K562 (cell line): ENCODE measurements around the gene ACAD10. TPM values are rescaled to one million over a fixed set of nuclear protein-coding genes. Genes with fewer than 3 reads are reported as not detected.

Experiments used
- ARID1B ChIP-seq: fragments of 450-650 bp; IDR thresholded peaks from 2 replicates; pipeline ENCODE4 v1.6.1; 2016; ENCODE audit warnings: antibody characterized with exemption, mild to moderate bottlenecking, inconsistent platforms
- CBFA2T2 ChIP-seq: fragments of 450-650 bp; conservative IDR thresholded peaks from 2 replicates; pipeline ENCODE4 v1.6.1; 2017; ENCODE audit warnings: mild to moderate bottlenecking
- CCNT2 ChIP-seq: IDR thresholded peaks from 2 replicates; pipeline ENCODE4 v1.6.1; 2011; ENCODE audit warnings: borderline replicate concordance, low read depth, mild to moderate bottlenecking, moderate library complexity, mixed read lengths, low read length; ENCODE audit not compliant: insufficient read length; ENCODE audit errors: extremely low read depth
- DDX20 ChIP-seq: fragments of 450-650 bp; IDR thresholded peaks from 2 replicates; pipeline ENCODE4 v1.6.1; 2016; ENCODE audit warnings: missing genetic modification characterization, low read depth, mild to moderate bottlenecking, missing compliant biosample characterization, moderate library complexity
- DPF2 ChIP-seq: fragments of 450-650 bp; IDR thresholded peaks from 2 replicates; pipeline ENCODE4 v1.6.1; 2016
- EP300 ChIP-seq: IDR thresholded peaks from 2 replicates; pipeline ENCODE4 v1.6.1; 2012; ENCODE audit warnings: low read length, improper control_type of control experiment
- EP400 ChIP-seq: fragments of 450-650 bp; IDR thresholded peaks from 2 replicates; pipeline ENCODE4 v1.6.1; 2017; ENCODE audit warnings: antibody characterized with exemption, mild to moderate bottlenecking, moderate library complexity
- ETS2 ChIP-seq: IDR thresholded peaks from 2 replicates; pipeline ENCODE4 v1.6.1; 2016; ENCODE audit warnings: borderline replicate concordance, missing genetic modification characterization, mild to moderate bottlenecking, moderate library complexity, missing compliant biosample characterization; ENCODE audit not compliant: poor library complexity, severe bottlenecking
- KDM1A ChIP-seq, 2 experiments: fragments of 450-650 bp; IDR thresholded peaks; 2 replicates each; pipeline ENCODE4 v1.6.1; 2016; ENCODE audit warnings: mild to moderate bottlenecking in 2 of 2
- MTA2 ChIP-seq: fragments of 450-650 bp; IDR thresholded peaks from 2 replicates; pipeline ENCODE4 v1.6.1; 2016; ENCODE audit warnings: low read depth
- NCOR1 ChIP-seq: fragments of 450-650 bp; IDR thresholded peaks from 2 replicates; pipeline ENCODE4 v1.6.1; 2016; ENCODE audit warnings: mild to moderate bottlenecking, moderate library complexity
- RNF2 ChIP-seq: sonication (generic); IDR thresholded peaks from 2 replicates; pipeline ENCODE4 v1.6.1; 2016
- SMARCA4 ChIP-seq: fragments of 450-650 bp; IDR thresholded peaks from 2 replicates; pipeline ENCODE4 v1.6.1; 2016
- SOX6 ChIP-seq: fragments of 450-650 bp; IDR thresholded peaks from 2 replicates; pipeline ENCODE4 v1.6.1; 2014; ENCODE audit warnings: mild to moderate bottlenecking
- YY1 ChIP-seq, 3 experiments: IDR thresholded peaks; 2 replicates each; pipeline ENCODE4 v1.6.1; 2011; ENCODE audit warnings: low read length in 2 of 3, mild to moderate bottlenecking in 2 of 3, moderate library complexity in 2 of 3, borderline replicate concordance in 1 of 3, control low read depth in 1 of 3, low read depth in 1 of 3; ENCODE audit not compliant: insufficient read depth in 3 of 3, insufficient replicate concordance in 2 of 3, control insufficient read depth in 1 of 3, insufficient read length in 1 of 3; ENCODE audit errors: extremely low read depth in 1 of 3
- ZKSCAN8 ChIP-seq: fragments of 200-800 bp; sonication (Bioruptor generic); IDR thresholded peaks from 2 replicates; pipeline ENCODE4 v1.6.1; 2016; ENCODE audit warnings: missing genetic modification characterization, missing compliant biosample characterization
- ZNF263 ChIP-seq: sonication (generic); formaldehyde crosslinking; IDR thresholded peaks from 2 replicates; pipeline ENCODE4 v1.8.0; 2022; ENCODE audit warnings: mild to moderate bottlenecking, missing genetic modification reagents, borderline replicate concordance
- polyA plus RNA-seq, 8 experiments: library from polyadenylated mRNA; depleted of rRNA in 4 of 8; stranded (reverse) in 5 of 8; unstranded in 3 of 8; fragments of >200 nt; fragmentation: Nextera tagmentation in 2 of 8; fragmentation: Illumina TruSeq in 1 of 8; extraction: Ambion mirVana in 2 of 8; extraction: Trizol in 1 of 8; gene quantifications; 2 replicates each; pipeline versions ENCODE4 v1.2.1 to v1.2.3, GENCODE V29; 2011 to 2014; ENCODE audit warnings: inconsistent platforms in 1 of 8, missing spikeins in 1 of 8
- total RNA-seq, 7 experiments: library from RNA; depleted of rRNA in 6 of 7; stranded (reverse); fragments of >200 nt in 6 of 7; fragmentation: Illumina TruSeq in 2 of 7; extraction: Trizol in 2 of 7; gene quantifications; 2 replicates each; pipeline versions ENCODE4 v1.2.1 to v1.2.3, GENCODE V29; 2011 to 2021; ENCODE audit warnings: low replicate concordance in 1 of 7
- TF ChIP-seq, protein P1 (sequence below): sonication (generic); formaldehyde crosslinking; IDR thresholded peaks from 2 replicates; pipeline ENCODE4 v1.8.0; 2022; ENCODE audit warnings: mild to moderate bottlenecking, missing genetic modification reagents
- TF ChIP-seq, protein P2 (sequence below): sonication (generic); formaldehyde crosslinking; IDR thresholded peaks from 2 replicates; pipeline ENCODE4 v1.8.0; 2022; ENCODE audit warnings: missing genetic modification reagents, mild to moderate bottlenecking, borderline replicate concordance
- TF ChIP-seq, protein P3 (sequence below): fragments of 450-650 bp; IDR thresholded peaks from 2 replicates; pipeline ENCODE4 v1.6.1; 2014; ENCODE audit warnings: low read depth, mild to moderate bottlenecking, moderate library complexity, borderline replicate concordance
- TF ChIP-seq, protein P4 (sequence below): fragments of 450-650 bp; IDR thresholded peaks from 2 replicates; pipeline ENCODE4 v1.7.0; 2016; ENCODE audit warnings: borderline replicate concordance
- TF ChIP-seq, protein P5 (sequence below): sonication (generic); formaldehyde crosslinking; IDR thresholded peaks from 2 replicates; pipeline ENCODE4 v1.9.0; 2022; ENCODE audit warnings: mild to moderate bottlenecking, missing genetic modification reagents

ACAD10 gene
- total and polyA plus RNA-seq, 9 of the 15 experiments (the other 6 are each of a cell fraction or from before 2014, with no cell fraction given): 2.3 to 19.2 (median 12.0) TPM

DNA sequence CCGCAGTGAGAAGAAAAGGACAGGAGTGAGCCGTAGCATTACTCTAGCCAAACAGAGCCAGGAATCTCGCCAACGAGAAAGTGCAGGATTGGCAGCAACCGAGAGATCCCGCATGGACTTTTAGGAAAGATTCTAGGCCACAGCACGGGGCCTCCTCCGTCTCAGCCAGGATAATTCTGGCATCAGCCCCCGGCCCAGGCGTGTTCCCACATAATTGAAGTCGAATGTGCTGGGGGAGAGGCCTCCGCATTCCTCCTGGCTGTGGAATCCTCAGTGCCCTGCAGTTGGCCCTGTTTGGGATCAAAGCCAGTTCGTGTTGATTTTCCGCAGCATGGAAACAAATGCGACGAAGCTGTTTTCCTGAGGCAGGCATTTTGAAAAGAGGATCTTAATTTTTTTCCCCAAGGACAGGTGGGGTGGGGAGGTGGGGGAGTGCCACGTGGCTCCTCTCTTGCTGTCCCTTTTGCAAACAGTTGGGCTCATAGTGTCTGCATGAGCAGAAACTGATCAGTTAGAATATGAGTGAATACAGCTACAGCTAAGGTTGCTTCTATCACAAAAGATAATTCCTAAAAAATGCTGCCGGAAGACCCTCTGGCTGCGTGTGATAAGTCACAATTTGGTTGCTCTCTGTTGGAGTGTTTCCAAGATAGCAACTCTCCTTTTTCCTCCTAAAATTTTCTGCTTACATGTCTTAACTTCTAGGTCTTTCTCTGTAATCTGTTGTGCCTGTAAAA lies 49.5 kb upstream of the ACAD10 start (continued):
- TF ChIP-seq, protein P1, sequence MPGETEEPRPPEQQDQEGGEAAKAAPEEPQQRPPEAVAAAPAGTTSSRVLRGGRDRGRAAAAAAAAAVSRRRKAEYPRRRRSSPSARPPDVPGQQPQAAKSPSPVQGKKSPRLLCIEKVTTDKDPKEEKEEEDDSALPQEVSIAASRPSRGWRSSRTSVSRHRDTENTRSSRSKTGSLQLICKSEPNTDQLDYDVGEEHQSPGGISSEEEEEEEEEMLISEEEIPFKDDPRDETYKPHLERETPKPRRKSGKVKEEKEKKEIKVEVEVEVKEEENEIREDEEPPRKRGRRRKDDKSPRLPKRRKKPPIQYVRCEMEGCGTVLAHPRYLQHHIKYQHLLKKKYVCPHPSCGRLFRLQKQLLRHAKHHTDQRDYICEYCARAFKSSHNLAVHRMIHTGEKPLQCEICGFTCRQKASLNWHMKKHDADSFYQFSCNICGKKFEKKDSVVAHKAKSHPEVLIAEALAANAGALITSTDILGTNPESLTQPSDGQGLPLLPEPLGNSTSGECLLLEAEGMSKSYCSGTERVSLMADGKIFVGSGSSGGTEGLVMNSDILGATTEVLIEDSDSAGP: no peak
- TF ChIP-seq SMARCA4 (peak; percentile 88), EP300 (peak; percentile 88), KDM1A (IDR thresholded peaks at IDR 0.05) (peak; percentile 60 to 65; a peak in 3 of 4 replicates), YY1 (IDR thresholded peaks at IDR 0.05; ENCODE audit: borderline replicate concordance in 1 of 3, control insufficient read depth in 1 of 3, extremely low read depth in 1 of 3, insufficient read depth in 3 of 3, insufficient read length in 1 of 3, insufficient replicate concordance in 2 of 3, low read depth in 1 of 3, low read length in 2 of 3) (peak in 1 of 3 experiments; percentile 58), NCOR1 (peak; percentile 88), RNF2 (peak; percentile 69), ZNF263 (CRISPR knock-in tag) (0 out of 2 replicates have a peak, but pooled peaks have one; percentile 25), DPF2 (peak; percentile 91), ARID1B (peak; percentile 95), ZKSCAN8 (peak; percentile 85; the same call in 1 of the 2 replicates), MTA2 (peak; percentile 71), CBFA2T2 (peak; percentile 88), ETS2 (tag) (no peak), SOX6 (peak; percentile 71), DDX20 (tag) (no peak), CCNT2 (peak; percentile 49), EP400 (peak; percentile 92)
- TF ChIP-seq, protein P2, sequence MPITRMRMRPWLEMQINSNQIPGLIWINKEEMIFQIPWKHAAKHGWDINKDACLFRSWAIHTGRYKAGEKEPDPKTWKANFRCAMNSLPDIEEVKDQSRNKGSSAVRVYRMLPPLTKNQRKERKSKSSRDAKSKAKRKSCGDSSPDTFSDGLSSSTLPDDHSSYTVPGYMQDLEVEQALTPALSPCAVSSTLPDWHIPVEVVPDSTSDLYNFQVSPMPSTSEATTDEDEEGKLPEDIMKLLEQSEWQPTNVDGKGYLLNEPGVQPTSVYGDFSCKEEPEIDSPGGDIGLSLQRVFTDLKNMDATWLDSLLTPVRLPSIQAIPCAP: no peak
- TF ChIP-seq, protein P3, sequence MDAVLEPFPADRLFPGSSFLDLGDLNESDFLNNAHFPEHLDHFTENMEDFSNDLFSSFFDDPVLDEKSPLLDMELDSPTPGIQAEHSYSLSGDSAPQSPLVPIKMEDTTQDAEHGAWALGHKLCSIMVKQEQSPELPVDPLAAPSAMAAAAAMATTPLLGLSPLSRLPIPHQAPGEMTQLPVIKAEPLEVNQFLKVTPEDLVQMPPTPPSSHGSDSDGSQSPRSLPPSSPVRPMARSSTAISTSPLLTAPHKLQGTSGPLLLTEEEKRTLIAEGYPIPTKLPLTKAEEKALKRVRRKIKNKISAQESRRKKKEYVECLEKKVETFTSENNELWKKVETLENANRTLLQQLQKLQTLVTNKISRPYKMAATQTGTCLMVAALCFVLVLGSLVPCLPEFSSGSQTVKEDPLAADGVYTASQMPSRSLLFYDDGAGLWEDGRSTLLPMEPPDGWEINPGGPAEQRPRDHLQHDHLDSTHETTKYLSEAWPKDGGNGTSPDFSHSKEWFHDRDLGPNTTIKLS: peak; percentile 99
- TF ChIP-seq, protein P4, sequence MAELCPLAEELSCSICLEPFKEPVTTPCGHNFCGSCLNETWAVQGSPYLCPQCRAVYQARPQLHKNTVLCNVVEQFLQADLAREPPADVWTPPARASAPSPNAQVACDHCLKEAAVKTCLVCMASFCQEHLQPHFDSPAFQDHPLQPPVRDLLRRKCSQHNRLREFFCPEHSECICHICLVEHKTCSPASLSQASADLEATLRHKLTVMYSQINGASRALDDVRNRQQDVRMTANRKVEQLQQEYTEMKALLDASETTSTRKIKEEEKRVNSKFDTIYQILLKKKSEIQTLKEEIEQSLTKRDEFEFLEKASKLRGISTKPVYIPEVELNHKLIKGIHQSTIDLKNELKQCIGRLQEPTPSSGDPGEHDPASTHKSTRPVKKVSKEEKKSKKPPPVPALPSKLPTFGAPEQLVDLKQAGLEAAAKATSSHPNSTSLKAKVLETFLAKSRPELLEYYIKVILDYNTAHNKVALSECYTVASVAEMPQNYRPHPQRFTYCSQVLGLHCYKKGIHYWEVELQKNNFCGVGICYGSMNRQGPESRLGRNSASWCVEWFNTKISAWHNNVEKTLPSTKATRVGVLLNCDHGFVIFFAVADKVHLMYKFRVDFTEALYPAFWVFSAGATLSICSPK: no peak
- TF ChIP-seq, protein P5, sequence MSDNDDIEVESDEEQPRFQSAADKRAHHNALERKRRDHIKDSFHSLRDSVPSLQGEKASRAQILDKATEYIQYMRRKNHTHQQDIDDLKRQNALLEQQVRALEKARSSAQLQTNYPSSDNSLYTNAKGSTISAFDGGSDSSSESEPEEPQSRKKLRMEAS (CRISPR knock-in tag): peak; percentile 82
